ENCODE measurements around the gene CCNL2. TPM values are rescaled to one million over a fixed set of nuclear protein-coding genes. Genes with fewer than 3 reads are reported as not detected.

The CCNL2 gene
- total and polyA plus RNA-seq, 2 of the 13 experiments (the other 11 are each of a cell fraction or from before 2014, with no cell fraction given), result 105 to 340 TPM

GRCh38 chr1:1406821-1407635 lies 7.9 kb upstream of the CCNL2 start, which contains the start of gene MRPL20 (continued):
- TF ChIP-seq SOX13 (IDR thresholded peaks at IDR 0.05), result no peak
- peak in 1 of 2 experiments; percentile 59; a peak in 1 of 4 replicates for TF ChIP-seq SOX13 (CRISPR knock-in tag; conservative IDR thresholded peaks at IDR 0.05 in 1 of 2, IDR thresholded peaks at IDR 0.05 in 1 of 2)
- TF ChIP-seq ZNF512B (CRISPR knock-in tag; IDR thresholded peaks at IDR 0.05; ENCODE audit: borderline replicate concordance), result no peak
- no peak for TF ChIP-seq ZNF17 (CRISPR knock-in tag; IDR thresholded peaks at IDR 0.05)
- no peak for TF ChIP-seq TBX3 (IDR thresholded peaks at IDR 0.05; ENCODE audit: borderline replicate concordance)
- peak; percentile 97 for TF ChIP-seq YY1 (IDR thresholded peaks at IDR 0.05; ENCODE audit: insufficient read depth, insufficient replicate concordance, low read depth, low read length)
- no peak for TF ChIP-seq JUN (CRISPR knock-in tag; IDR thresholded peaks at IDR 0.05)
- TF ChIP-seq HDAC1 (CRISPR knock-in tag; IDR thresholded peaks at IDR 0.05), result peak; percentile 97
- 0 out of 2 replicates have a peak, but pooled peaks have one; percentile 16 for TF ChIP-seq IRX3 (CRISPR knock-in tag; IDR thresholded peaks at IDR 0.05; ENCODE audit: borderline replicate concordance, low read depth)
- no peak; the same call in 1 of the 2 replicates for TF ChIP-seq ZSCAN31 (CRISPR knock-in tag; IDR thresholded peaks at IDR 0.05; ENCODE audit: low read depth)
- TF ChIP-seq SALL1 (CRISPR knock-in tag; IDR thresholded peaks at IDR 0.05), result peak; percentile 90
- no peak for TF ChIP-seq ZNF251 (CRISPR knock-in tag; IDR thresholded peaks at IDR 0.05)
- peak; percentile 13; the same call in 1 of the 2 replicates for TF ChIP-seq MLXIP (CRISPR knock-in tag; IDR thresholded peaks at IDR 0.05; ENCODE audit: borderline replicate concordance)
- no peak for TF ChIP-seq SKI (IDR thresholded peaks at IDR 0.05; ENCODE audit: partially characterized antibody)
- TF ChIP-seq TARDBP (CRISPR knock-in tag; IDR thresholded peaks at IDR 0.05), result peak; percentile 87
- TF ChIP-seq ZNF766 (CRISPR knock-in tag; IDR thresholded peaks at IDR 0.05; ENCODE audit: borderline replicate concordance), result no peak
- TF ChIP-seq THAP8 (CRISPR knock-in tag; IDR thresholded peaks at IDR 0.05; ENCODE audit: borderline replicate concordance), result no peak; the same call in 1 of the 2 replicates
- no peak for TF ChIP-seq EED (CRISPR knock-in tag; IDR thresholded peaks at IDR 0.05)
- no peak for TF ChIP-seq CEBPB (IDR thresholded peaks at IDR 0.05; ENCODE audit: borderline replicate concordance, low read depth, low read length)
- TF ChIP-seq ZBTB34 (CRISPR knock-in tag; IDR thresholded peaks at IDR 0.05), result no peak
- no peak for TF ChIP-seq PAF1 (CRISPR knock-in tag; IDR thresholded peaks at IDR 0.05)
